Body of pancreas (tissue), 4 donors: Measurements from ENCODE around the gene ASPG. TPM values are rescaled to one million over a fixed set of nuclear protein-coding genes. Genes with fewer than 3 reads are reported as not detected.

Experiments used
- ATAC-seq: fragments of 150-250 bp; one replicate; pipeline ENCODE4 v1.9.1; 2016
- DNase-seq, 4 donors: peaks; one replicate each; pipeline ENCODE4 v3.0.0-alpha.2; 2019
- H3K27ac ChIP-seq, 4 donors: fragments of 200-600 bp; sonication (generic); 1 replicate in 3 of 4; 2 replicates in 1 of 4; pipeline versions ENCODE4 v1.5.1 to v1.6.1; 2016 to 2019; ENCODE audit warnings: mild to moderate bottlenecking in 1 of 4, mixed read lengths in 1 of 4, moderate library complexity in 1 of 4
- H3K27me3 ChIP-seq, 2 donors: fragments of 200-600 bp; sonication (generic); one replicate each; pipeline ENCODE4 v1.6.0; 2016; ENCODE audit warnings: mild to moderate bottlenecking in 1 of 2
- H3K36me3 ChIP-seq, 2 donors: fragments of 200-600 bp; sonication (generic); replicated peaks in 1 of 2; 2 replicates each; pipeline ENCODE4 v1.5.1; 2016; ENCODE audit warnings: low read depth in 2 of 2; ENCODE audit not compliant: insufficient read depth in 1 of 2
- H3K4me1 ChIP-seq: fragments of 200-600 bp; sonication (generic); one replicate; pipeline ENCODE4 v1.6.0; 2016
- H3K4me3 ChIP-seq, 2 donors: fragments of 200-600 bp; sonication (generic); 1 replicate in 1 of 2; 2 replicates in 1 of 2; pipeline ENCODE4 v1.5.1; 2016 to 2019
- H3K9me3 ChIP-seq, 3 donors: fragments of 200-600 bp; sonication (generic); 1 replicate in 2 of 3; 2 replicates in 1 of 3; pipeline ENCODE4 v1.5.1; 2016
- CTCF ChIP-seq, 7 experiments: fragments of 450-650 bp in 4 of 7; fragments of 200-600 bp in 3 of 7; sonication (generic) in 3 of 7; IDR thresholded peaks; one replicate each; pipeline ENCODE4 v1.5.1; 2016 to 2019; ENCODE audit warnings: antibody characterized with exemption in 7 of 7
- POLR2A ChIP-seq, 3 donors: fragments of 450-650 bp; IDR thresholded peaks; one replicate each; pipeline ENCODE4 v1.6.1; 2016; ENCODE audit warnings: antibody characterized with exemption in 3 of 3, mild to moderate bottlenecking in 2 of 3
- WGBS, 2 donors: methylation state at CpG; one replicate each; pipeline ENCODE4 v1.1.5; 2017; 5-methylcytosine and 5-hydroxymethylcytosine counted together
- intact Hi-C: fragments of 100-400 bp; cut with DNase I; formaldehyde crosslinking; loops from one replicate; pipeline ENCODE4 v1.15.1; 2023
- total RNA-seq, 2 donors: library from RNA; depleted of rRNA; stranded (reverse); fragments of >200 nt; gene quantifications; one replicate each; pipeline ENCODE4 v1.1.0, GENCODE V29; 2016

ASPG gene
- total RNA-seq, 2 donors from 2014 or later = 0.52 to 0.99 TPM

GRCh38 chr14:104113631-104114420 is 28.3 kb downstream of the ASPG start:
- ATAC-seq = no peak
- WGBS, 2 donors = 60 to 61% methylated on average over 1 to 23 of the region's 23 CpGs
- H3K9me3 ChIP-seq = no peaks in the 10 kb centered on the region
- H3K4me3 ChIP-seq = no peak overlapping the region
- DNase-seq = peak in 2 of 4 donors; percentile 5 to 13
- no peaks in the 10 kb centered on the region for H3K36me3 ChIP-seq
- no peak overlapping the region for H3K27ac ChIP-seq
- peaks cover 23% of the 10 kb centered on the region for H3K4me1 ChIP-seq
- intact Hi-C loops = no loop called here
- TF ChIP-seq POLR2A (IDR thresholded peaks at IDR 0.05) (no peak), CTCF (IDR thresholded peaks at IDR 0.05) (no peak)
- H3K27me3 ChIP-seq = peaks cover 0 to 3% of the 10 kb centered on the region in 2 donors

- TF ChIP-seq CTCF (IDR thresholded peaks at IDR 0.05) (no peak), POLR2A (IDR thresholded peaks at IDR 0.05) (no peak)
- Histone ChIP-seq H3K36me3 (no peaks in the 10 kb centered on the region), H3K27me3 (peaks cover 0 to 3% of the 10 kb centered on the region in 2 donors), H3K27ac (no peak overlapping the region), H3K4me3 (no peak overlapping the region), H3K9me3 (no peaks in the 10 kb centered on the region), H3K4me1 (peaks cover 23% of the 10 kb centered on the region)
- intact Hi-C loops = no loop called here
- DNase-seq (peak in 1 of 4 donors; percentile 2), ATAC-seq (no peak)
- WGBS, 2 donors = 68 to 73% methylated on average over 11 to 26 of the region's 26 CpGs
Observed at GRCh38 chr14:104114421-104115130, 29.1 kb downstream of the ASPG start.

GRCh38 chr14:104115131-104115600 is 29.7 kb downstream of the ASPG start:
- peaks cover 23% of the 10 kb centered on the region for H3K4me1 ChIP-seq
- peaks cover 0 to 3% of the 10 kb centered on the region in 2 donors for H3K27me3 ChIP-seq
- intact Hi-C loops = no loop called here
- H3K4me3 ChIP-seq = no peak overlapping the region
- H3K36me3 ChIP-seq = no peaks in the 10 kb centered on the region
- whole genome bisulfite sequencing, 2 donors = 73 to 84% methylated on average over 11 of the region's 11 CpGs
- no peak for TF ChIP-seq CTCF (IDR thresholded peaks at IDR 0.05)
- TF ChIP-seq POLR2A (IDR thresholded peaks at IDR 0.05) = no peak
- H3K9me3 ChIP-seq = no peaks in the 10 kb centered on the region
- no peak overlapping the region for H3K27ac ChIP-seq
- no peak for ATAC-seq
- peak in 2 of 4 donors; percentile 3 to 9 for DNase-seq

GRCh38 chr14:104115691-104116287 is 30.3 kb downstream of the ASPG start:
- DNase-seq = peak in 1 of 4 donors; percentile 13
- peak overlapping the region in 2 of 4 donors; percentile 40 to 55 for H3K27ac ChIP-seq

More at GRCh38 chr14:104115691-104116287, 30.3 kb downstream of the ASPG start:
- Histone ChIP-seq H3K27me3 (peaks cover 0 to 3% of the 10 kb centered on the region in 2 donors), H3K36me3 (no peaks in the 10 kb centered on the region), H3K4me1 (peaks cover 23% of the 10 kb centered on the region), H3K4me3 (no peak overlapping the region), H3K9me3 (no peaks in the 10 kb centered on the region)
- ATAC-seq = no peak
- WGBS, 2 donors = 86 to 87% methylated on average over 3 to 9 of the region's 9 CpGs
- TF ChIP-seq POLR2A (IDR thresholded peaks at IDR 0.05) (no peak), CTCF (IDR thresholded peaks at IDR 0.05) (no peak)
- intact Hi-C loops = no loop called here
